Measurements from ENCODE around the gene DSG4. TPM values are rescaled to one million over a fixed set of nuclear protein-coding genes. Genes with fewer than 3 reads are reported as not detected.

DSG4 gene
- total RNA-seq, 1 donor from 2014 or later: not detected

DNA sequence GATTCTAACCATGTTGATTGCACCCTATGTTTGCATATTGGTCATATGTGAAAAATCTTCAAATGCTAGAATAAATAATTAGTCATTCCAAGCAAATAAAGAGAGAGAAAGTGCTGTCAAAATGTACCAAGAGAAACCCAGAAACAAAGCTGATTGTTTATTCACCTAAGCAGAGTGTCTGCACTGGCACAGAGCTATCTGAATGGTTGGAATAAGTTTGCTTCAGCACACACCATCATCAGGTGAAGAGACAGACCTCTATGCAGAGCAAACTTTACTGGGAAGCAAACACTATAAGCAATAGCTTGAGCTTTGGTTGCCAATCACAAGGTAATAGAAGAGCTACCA, 25.4 kb downstream of the DSG4 start:
- no peaks in the 10 kb centered on the region for H3K27me3 ChIP-seq
- no peaks in the 10 kb centered on the region for H3K9me3 ChIP-seq
- no peaks in the 10 kb centered on the region for H3K36me3 ChIP-seq
- TF ChIP-seq CTCF (IDR thresholded peaks at IDR 0.05): no peak
- no peak for TF ChIP-seq POLR2A (IDR thresholded peaks at IDR 0.05)
- TF ChIP-seq POLR2AphosphoS5 (IDR thresholded peaks at IDR 0.05; ENCODE audit: insufficient read depth in 1 of 2, low read depth in 1 of 2): no peak
- H3K4me3 ChIP-seq: no peak overlapping the region
- intact Hi-C loops (cut with DNase I): no loop called here
- H3K27ac ChIP-seq: no peak overlapping the region
- DNase-seq (ENCODE audit: extremely low spot score in 2 of 2): no peak
- no peaks in the 10 kb centered on the region for H3K4me1 ChIP-seq

GRCh38 chr18:31403409-31403808, 26.8 kb downstream of the DSG4 start:
- Histone ChIP-seq H3K36me3 (no peaks in the 10 kb centered on the region), H3K9me3 (no peaks in the 10 kb centered on the region)

GRCh38 chr18:31407649-31408048, 31.1 kb downstream of the DSG4 start:
- H3K27ac ChIP-seq: no peak overlapping the region
- intact Hi-C loops (cut with DNase I): no loop called here
- H3K27me3 ChIP-seq: no peaks in the 10 kb centered on the region
- H3K9me3 ChIP-seq: no peaks in the 10 kb centered on the region
- H3K4me3 ChIP-seq: no peak overlapping the region
- no peak for DNase-seq (ENCODE audit: extremely low spot score in 2 of 2)
- no peaks in the 10 kb centered on the region for H3K36me3 ChIP-seq
- TF ChIP-seq POLR2AphosphoS5 (IDR thresholded peaks at IDR 0.05; ENCODE audit: insufficient read depth in 1 of 2, low read depth in 1 of 2) (no peak), POLR2A (IDR thresholded peaks at IDR 0.05) (no peak), CTCF (IDR thresholded peaks at IDR 0.05) (no peak)
- no peaks in the 10 kb centered on the region for H3K4me1 ChIP-seq

More at GRCh38 chr18:31403409-31403808, 26.8 kb downstream of the DSG4 start:
- TF ChIP-seq POLR2AphosphoS5 (IDR thresholded peaks at IDR 0.05; ENCODE audit: insufficient read depth in 1 of 2, low read depth in 1 of 2) (no peak), CTCF (IDR thresholded peaks at IDR 0.05) (no peak), POLR2A (IDR thresholded peaks at IDR 0.05) (no peak)
- Histone ChIP-seq H3K27me3 (no peaks in the 10 kb centered on the region), H3K27ac (no peak overlapping the region), H3K4me3 (no peak overlapping the region), H3K4me1 (no peaks in the 10 kb centered on the region)
- intact Hi-C loops (cut with DNase I): no loop called here
- no peak for DNase-seq (ENCODE audit: extremely low spot score in 2 of 2)

GRCh38 chr18:31409276-31409675, 32.7 kb downstream of the DSG4 start:
- no peaks in the 10 kb centered on the region for H3K27me3 ChIP-seq
- intact Hi-C loops (cut with DNase I): no loop called here
- H3K36me3 ChIP-seq: no peaks in the 10 kb centered on the region
- no peak overlapping the region for H3K27ac ChIP-seq
- H3K9me3 ChIP-seq: no peaks in the 10 kb centered on the region
- no peak for DNase-seq (ENCODE audit: extremely low spot score in 2 of 2)
- no peak overlapping the region for H3K4me3 ChIP-seq
- H3K4me1 ChIP-seq: no peaks in the 10 kb centered on the region
- TF ChIP-seq POLR2A (IDR thresholded peaks at IDR 0.05) (no peak), POLR2AphosphoS5 (IDR thresholded peaks at IDR 0.05; ENCODE audit: insufficient read depth in 1 of 2, low read depth in 1 of 2) (no peak), CTCF (IDR thresholded peaks at IDR 0.05) (no peak)

- intact Hi-C loops (cut with DNase I): no loop called here
Measured at GRCh38 chr18:31410716-31411483, 34.3 kb downstream of the DSG4 start.

More at GRCh38 chr18:31410716-31411483, 34.3 kb downstream of the DSG4 start:
- H3K27me3 ChIP-seq: no peaks in the 10 kb centered on the region
- H3K36me3 ChIP-seq: no peaks in the 10 kb centered on the region
- no peak for DNase-seq (ENCODE audit: extremely low spot score in 2 of 2)
- H3K27ac ChIP-seq: no peak overlapping the region
- TF ChIP-seq CTCF (IDR thresholded peaks at IDR 0.05) (no peak), POLR2AphosphoS5 (IDR thresholded peaks at IDR 0.05; ENCODE audit: insufficient read depth in 1 of 2, low read depth in 1 of 2) (no peak), POLR2A (IDR thresholded peaks at IDR 0.05) (no peak)
- H3K4me3 ChIP-seq: no peak overlapping the region
- no peaks in the 10 kb centered on the region for H3K9me3 ChIP-seq
- no peaks in the 10 kb centered on the region for H3K4me1 ChIP-seq
